Activated CD8-positive, alpha-beta memory T cell treated with anti-CD3 and anti-CD28 coated beads for 36 hours (primary cell): ENCODE data around the gene NOL4. TPM values are rescaled to one million over a fixed set of nuclear protein-coding genes. Genes with fewer than 3 reads are reported as not detected.
"Not testable (repeated sequence)": the region's sequence is repeated elsewhere in the genome, so short reads cannot be mapped to it uniquely, and the experiment has no call there.

Source experiments
- CTCF ChIA-PET: fragments of 350-600 bp; sonication (Branson Sonifier 250); formaldehyde crosslinking; loops from one replicate; lab custom pipeline; 2021; ENCODE audit warnings: antibody characterized with exemption; lab: Charles Lee
- POLR2A ChIA-PET: fragments of 350-600 bp; sonication (Branson Sonifier 250); formaldehyde crosslinking; loops from one replicate; lab custom pipeline; 2021; ENCODE audit warnings: antibody characterized with exemption; lab: Charles Lee
- total RNA-seq, 2 experiments: library from RNA; stranded (reverse); gene quantifications; one replicate each; pipeline ENCODE4 v1.2.3, GENCODE V29; 2021

NOL4 gene
- not detected for total RNA-seq

- POLR2A ChIA-PET = no interaction called here
- CTCF ChIA-PET = no interaction called here
Measured at GRCh38 chr18:34224423-34225217, at the start of gene NOL4. Gene NOL4 (minus strand): TSS chr18:34224913. CDS start chr18:34223253, 1,660 bp downstream.

GRCh38 chr18:34266029-34266428 is 41.3 kb upstream of the NOL4 start:
- CTCF ChIA-PET, POLR2A ChIA-PET: not testable (repeated sequence)

- POLR2A ChIA-PET = no interaction called here
- CTCF ChIA-PET = no interaction called here
Measured at GRCh38 chr18:34261865-34262780, 37.4 kb upstream of the NOL4 start.

- POLR2A ChIA-PET = no interaction called here
- CTCF ChIA-PET = no interaction called here
Measured at GRCh38 chr18:34258176-34258575, 33.5 kb upstream of the NOL4 start.

- POLR2A ChIA-PET = no interaction called here
- CTCF ChIA-PET = no interaction called here
Measured at GRCh38 chr18:34251919-34252318, 27.2 kb upstream of the NOL4 start.

- POLR2A ChIA-PET = no interaction called here
Measured at GRCh38 chr18:34248727-34249126, 24.0 kb upstream of the NOL4 start.

GRCh38 chr18:34242739-34243138 is 18.0 kb upstream of the NOL4 start:
- POLR2A ChIA-PET = no interaction called here
- CTCF ChIA-PET = no interaction called here

More at GRCh38 chr18:34248727-34249126, 24.0 kb upstream of the NOL4 start:
- CTCF ChIA-PET = no interaction called here

- POLR2A ChIA-PET, CTCF ChIA-PET: not testable (repeated sequence)
Measured at GRCh38 chr18:34233781-34234388, 9.2 kb upstream of the NOL4 start.

GRCh38 chr18:34225218-34225553 is 473 bp upstream of the NOL4 start:
- ChIA-PET POLR2A (no interaction called here), CTCF (no interaction called here)

GRCh38 chr18:34223893-34224422 is 755 bp downstream of the NOL4 start:
- ChIA-PET POLR2A (no interaction called here), CTCF (no interaction called here)

- ChIA-PET CTCF (no interaction called here), POLR2A (no interaction called here)
Measured at GRCh38 chr18:34223164-34223892, 1.4 kb downstream of the NOL4 start.

GRCh38 chr18:34222307-34223163 is 2.2 kb downstream of the NOL4 start:
- ChIA-PET POLR2A (no interaction called here), CTCF (no interaction called here)

GRCh38 chr18:34221971-34222306 is 2.8 kb downstream of the NOL4 start:
- ChIA-PET CTCF (no interaction called here), POLR2A (no interaction called here)

GRCh38 chr18:34220081-34220815 is 4.5 kb downstream of the NOL4 start:
- ChIA-PET POLR2A (no interaction called here), CTCF (no interaction called here)

GRCh38 chr18:34219651-34220050 is 5.1 kb downstream of the NOL4 start:
- CTCF ChIA-PET = no interaction called here

GRCh38 chr18:34212511-34212910 is 12.2 kb downstream of the NOL4 start:
- POLR2A ChIA-PET = no interaction called here

More at GRCh38 chr18:34219651-34220050, 5.1 kb downstream of the NOL4 start:
- POLR2A ChIA-PET = no interaction called here

GRCh38 chr18:34207344-34207851 is 17.3 kb downstream of the NOL4 start:
- CTCF ChIA-PET = no interaction called here
- POLR2A ChIA-PET = no interaction called here

More at GRCh38 chr18:34212511-34212910, 12.2 kb downstream of the NOL4 start:
- CTCF ChIA-PET = interaction anchor here (0.6 kb wide), 1 partner anchor 1260 kb away, joined by 3 read pairs; no protein-coding TSS in a partner anchor

- POLR2A ChIA-PET = no interaction called here
- CTCF ChIA-PET = no interaction called here
Measured at GRCh38 chr18:34203866-34204265, 20.8 kb downstream of the NOL4 start.
